Hepatocyte (in vitro differentiated cells): ENCODE results near the gene STARD9.

ENCODE experiments used
- EZH2phosphoT487 ChIP-seq: fragments of 200-600 bp; sonication (generic); IDR thresholded peaks from one replicate; pipeline ENCODE4 v1.6.1; 2018; ENCODE audit warnings: antibody characterized with exemption, mild to moderate bottlenecking, low read depth, moderate library complexity; ENCODE audit not compliant: unreplicated experiment, severe bottlenecking
- TF ChIP-seq, protein P1 (sequence below): fragments of 200-600 bp; sonication (generic); IDR thresholded peaks from 2 replicates; pipeline ENCODE4 v1.5.1; 2016; ENCODE audit warnings: antibody characterized with exemption, mild to moderate bottlenecking; ENCODE audit not compliant: poor library complexity

GRCh38 chr15:42602501-42602900 is 27.1 kb downstream of the STARD9 start:
- TF ChIP-seq, protein P1, sequence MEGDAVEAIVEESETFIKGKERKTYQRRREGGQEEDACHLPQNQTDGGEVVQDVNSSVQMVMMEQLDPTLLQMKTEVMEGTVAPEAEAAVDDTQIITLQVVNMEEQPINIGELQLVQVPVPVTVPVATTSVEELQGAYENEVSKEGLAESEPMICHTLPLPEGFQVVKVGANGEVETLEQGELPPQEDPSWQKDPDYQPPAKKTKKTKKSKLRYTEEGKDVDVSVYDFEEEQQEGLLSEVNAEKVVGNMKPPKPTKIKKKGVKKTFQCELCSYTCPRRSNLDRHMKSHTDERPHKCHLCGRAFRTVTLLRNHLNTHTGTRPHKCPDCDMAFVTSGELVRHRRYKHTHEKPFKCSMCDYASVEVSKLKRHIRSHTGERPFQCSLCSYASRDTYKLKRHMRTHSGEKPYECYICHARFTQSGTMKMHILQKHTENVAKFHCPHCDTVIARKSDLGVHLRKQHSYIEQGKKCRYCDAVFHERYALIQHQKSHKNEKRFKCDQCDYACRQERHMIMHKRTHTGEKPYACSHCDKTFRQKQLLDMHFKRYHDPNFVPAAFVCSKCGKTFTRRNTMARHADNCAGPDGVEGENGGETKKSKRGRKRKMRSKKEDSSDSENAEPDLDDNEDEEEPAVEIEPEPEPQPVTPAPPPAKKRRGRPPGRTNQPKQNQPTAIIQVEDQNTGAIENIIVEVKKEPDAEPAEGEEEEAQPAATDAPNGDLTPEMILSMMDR = no peak
- TF ChIP-seq EZH2phosphoT487 = no peak
